ENCODE measurements around the gene UQCRQ. TPM values are rescaled to one million over a fixed set of nuclear protein-coding genes. Genes with fewer than 3 reads are reported as not detected.

The UQCRQ gene
- polyA plus RNA-seq, 1 of the 3 experiments (the other 2 are of a cell fraction): 694 TPM

GRCh38 chr5:132890817-132891216 is 24.4 kb downstream of the UQCRQ start:
- WGBS (ENCODE audit: low lambda C conversion rate): 97% methylated on average over 4 of the region's 4 CpGs
- Histone ChIP-seq H3K9ac (no peak overlapping the region), H2AFZ (ENCODE audit: low read depth) (no peak overlapping the region), H3F3A (replicated peaks; ENCODE audit: insufficient read depth) (peaks cover 34% of the 10 kb centered on the region), H3K4me3 (ENCODE audit: low read depth in 2 of 2, low read length in 1 of 2) (no peak overlapping the region), H3K36me3 (replicated peaks in 1 of 2; ENCODE audit: control insufficient read depth in 1 of 2, insufficient read depth in 2 of 2, low read length in 1 of 2) (peaks cover 91 to 96% of the 10 kb centered on the region in 2 experiments), H4K20me1 (ENCODE audit: insufficient read depth) (peaks cover 18% of the 10 kb centered on the region), H3K79me2 (ENCODE audit: insufficient read depth) (peaks cover 50% of the 10 kb centered on the region), H3K9me3 (no peaks in the 10 kb centered on the region), H3K27me3 (ENCODE audit: insufficient read depth) (no peaks in the 10 kb centered on the region), H3K4me1 (ENCODE audit: control insufficient read depth in 1 of 2, insufficient read depth in 2 of 2, low read depth in 1 of 2, low read length in 1 of 2) (no peaks in the 10 kb centered on the region), H3K27ac (ENCODE audit: low read depth in 2 of 2, low read length in 1 of 2) (no peak overlapping the region), H3K4me2 (no peak overlapping the region), H3K9me2 (no peaks in the 10 kb centered on the region)
- no peak for DNase-seq
- TF ChIP-seq RAD21 (IDR thresholded peaks at IDR 0.05; ENCODE audit: low read length): no peak
- no peak for TF ChIP-seq FOXJ3 (CRISPR knock-in tag; IDR thresholded peaks at IDR 0.05)
- TF ChIP-seq SMC3 (IDR thresholded peaks at IDR 0.05; ENCODE audit: low read depth, low read length): no peak
- no peak for TF ChIP-seq TCF12 (IDR thresholded peaks at IDR 0.05)
- TF ChIP-seq SIN3A (IDR thresholded peaks at IDR 0.05; ENCODE audit: borderline replicate concordance, low read depth, low read length): no peak
- TF ChIP-seq GATA2 (CRISPR knock-in tag; IDR thresholded peaks at IDR 0.05): no peak
- POLR2A ChIA-PET: no interaction called here
- CTCF ChIA-PET: interaction anchor here (0.7 to 2.7 kb wide), 5 partner anchors 13 to 396 kb away, joined by 3 to 11 read pairs (median 3); partner anchors contain the start of gene SHROOM1

- POLR2A ChIA-PET: no interaction called here
- Histone ChIP-seq H4K20me1 (ENCODE audit: insufficient read depth) (peaks cover 15% of the 10 kb centered on the region; the same call in 1 of the 2 replicates), H3K9ac (no peak overlapping the region), H3K36me3 (replicated peaks in 1 of 2; ENCODE audit: control insufficient read depth in 1 of 2, insufficient read depth in 2 of 2, low read length in 1 of 2) (peaks cover 83 to 98% of the 10 kb centered on the region in 2 experiments), H2AFZ (ENCODE audit: low read depth) (no peak overlapping the region), H3F3A (replicated peaks; ENCODE audit: insufficient read depth) (peaks cover 19% of the 10 kb centered on the region), H3K4me1 (ENCODE audit: control insufficient read depth in 1 of 2, insufficient read depth in 2 of 2, low read depth in 1 of 2, low read length in 1 of 2) (no peaks in the 10 kb centered on the region), H3K9me2 (no peaks in the 10 kb centered on the region), H3K79me2 (ENCODE audit: insufficient read depth) (peaks cover 72% of the 10 kb centered on the region), H3K4me3 (ENCODE audit: low read depth in 2 of 2, low read length in 1 of 2) (no peak overlapping the region), H3K27me3 (ENCODE audit: insufficient read depth) (no peaks in the 10 kb centered on the region), H3K27ac (ENCODE audit: low read depth in 2 of 2, low read length in 1 of 2) (no peak overlapping the region; a peak in 1 of 4 replicates), H3K9me3 (no peaks in the 10 kb centered on the region), H3K4me2 (no peak overlapping the region)
- WGBS (ENCODE audit: low lambda C conversion rate): 94% methylated on average over 4 of the region's 4 CpGs
- CTCF ChIA-PET: interaction anchor here (1.5 to 2.3 kb wide), 2 partner anchors 12 to 66 kb away, joined by 4 to 10 read pairs; partner anchors contain the start of gene SHROOM1
- TF ChIP-seq ZBTB33 (IDR thresholded peaks at IDR 0.05; ENCODE audit: borderline replicate concordance, low read depth) (no peak), GATA2 (CRISPR knock-in tag; IDR thresholded peaks at IDR 0.05) (no peak), YY1 (IDR thresholded peaks at IDR 0.05; ENCODE audit: low read depth) (no peak), SIN3A (IDR thresholded peaks at IDR 0.05; ENCODE audit: borderline replicate concordance, low read depth, low read length) (no peak), POLR2AphosphoS5 (IDR thresholded peaks at IDR 0.05; ENCODE audit: low read depth, low read length) (no peak), RCOR1 (IDR thresholded peaks at IDR 0.05; ENCODE audit: low read length) (no peak), CTCF (IDR thresholded peaks at IDR 0.05) (no peak), EP300 (IDR thresholded peaks at IDR 0.05; ENCODE audit: borderline replicate concordance in 1 of 2, low read depth in 1 of 2, low read length in 1 of 2) (no peak), IRF3 (IDR thresholded peaks at IDR 0.05; ENCODE audit: low read depth, low read length) (no peak)
- no peak for DNase-seq
Measured at GRCh38 chr5:132895719-132896305, 29.4 kb downstream of the UQCRQ start.

Measured in SK-N-SH (cell line).